ENCODE data around the gene SLC25A21.

- TF ChIP-seq CTCF (conservative IDR thresholded peaks at IDR 0.05; ENCODE audit: low read depth in 2 of 2) (no peak), EZH2 (IDR thresholded peaks at IDR 0.05; ENCODE audit: low read depth, unreplicated experiment) (no peak), POLR2AphosphoS5 (IDR thresholded peaks at IDR 0.05; ENCODE audit: low read depth) (no peak), STAT1 (IDR thresholded peaks at IDR 0.05; ENCODE audit: unreplicated experiment) (no peak), REST (IDR thresholded peaks at IDR 0.05; ENCODE audit: unreplicated experiment) (no peak)
Observed at GRCh38 chr14:37019488-37019887, 152.9 kb downstream of the SLC25A21 start.

Measured in GM23338 (cell line).